Upper lobe of left lung (tissue), 6 donors: ENCODE measurements around the gene AK9. TPM values are rescaled to one million over a fixed set of nuclear protein-coding genes. Genes with fewer than 3 reads are reported as not detected.
"Not testable (repeated sequence)": the region's sequence is repeated elsewhere in the genome, so short reads cannot be mapped to it uniquely, and the experiment has no call there.

Source experiments
- ATAC-seq, 2 donors: fragments of 200-7000 bp; cut with Tn5 transposase; one replicate each; pipeline ENCODE4 v1.9.1; 2022; ENCODE audit warnings: mild to moderate bottlenecking in 2 of 2, moderate library complexity in 2 of 2; ENCODE audit not compliant: low FRiP score in 2 of 2
- DNase-seq, 2 donors: peaks; one replicate each; pipeline ENCODE4 v3.0.0-alpha.2; 2019 to 2020
- H3K27ac ChIP-seq, 4 donors: fragments of 200-600 bp; sonication (generic); one replicate each; pipeline ENCODE4 v1.5.1; 2016 to 2019
- H3K27me3 ChIP-seq, 4 donors: fragments of 200-600 bp; sonication (generic); one replicate each; pipeline ENCODE4 v1.5.1; 2017 to 2019
- H3K36me3 ChIP-seq, 4 donors: fragments of 200-600 bp; sonication (generic); one replicate each; pipeline ENCODE4 v1.5.1; 2016 to 2019
- H3K4me1 ChIP-seq, 4 donors: fragments of 200-600 bp; sonication (generic); one replicate each; pipeline ENCODE4 v1.5.1; 2018 to 2019
- H3K4me3 ChIP-seq, 4 donors: fragments of 200-600 bp; sonication (generic); one replicate each; pipeline ENCODE4 v1.5.1; 2017 to 2019; ENCODE audit warnings: mild to moderate bottlenecking in 2 of 4, moderate library complexity in 1 of 4
- H3K9me3 ChIP-seq, 4 donors: fragments of 200-600 bp; sonication (generic); one replicate each; pipeline ENCODE4 v1.5.1; 2018 to 2019
- CTCF ChIP-seq, 6 experiments: fragments of 450-650 bp in 4 of 6; fragments of 200-600 bp in 2 of 6; sonication (generic) in 2 of 6; IDR thresholded peaks; one replicate each; pipeline ENCODE4 v1.5.1; 2016 to 2019; ENCODE audit warnings: antibody characterized with exemption in 6 of 6
- EP300 ChIP-seq, 4 donors: sonication (generic); formaldehyde crosslinking; IDR thresholded peaks; one replicate each; pipeline ENCODE4 v1.5.1; 2017; ENCODE audit warnings: antibody characterized with exemption in 4 of 4, control low read depth in 2 of 4
- POLR2A ChIP-seq, 4 donors: fragments of 450-650 bp; IDR thresholded peaks; one replicate each; pipeline ENCODE4 v1.5.1; 2016 to 2017; ENCODE audit warnings: antibody characterized with exemption in 4 of 4, mild to moderate bottlenecking in 2 of 4
- POLR2AphosphoS5 ChIP-seq, 2 donors: sonication (generic); formaldehyde crosslinking; IDR thresholded peaks; one replicate each; pipeline ENCODE4 v1.5.1; 2017; ENCODE audit warnings: antibody characterized with exemption in 2 of 2
- WGBS, 2 donors: methylation state at CpG; one replicate each; pipeline ENCODE4 v1.1.5; 2017 to 2018; 5-methylcytosine and 5-hydroxymethylcytosine counted together
- total RNA-seq, 6 donors: library from RNA; depleted of rRNA in 4 of 6; stranded (reverse); fragments of >200 nt in 4 of 6; gene quantifications; one replicate each; pipeline versions ENCODE4 v1.1.0 to v1.2.1, GENCODE V29; 2016 to 2021
- donor health status: DM: no; HTN: no; CAD: no; lungs with moderate emphysema.
- donor health status: DM: no; HTN: yes; CAD: no; lungs with severe emphysema.

The AK9 gene
- total RNA-seq, 6 donors from 2014 or later, result 5.9 to 48.2 (median 13.0) TPM

- H3K4me3 ChIP-seq, result no peak overlapping the region
- DNase-seq (peak in 1 of 2 donors; percentile 44), ATAC-seq (peak in 1 of 2 donors; percentile 30)
- TF ChIP-seq EP300 (IDR thresholded peaks at IDR 0.05) (no peak), POLR2A (IDR thresholded peaks at IDR 0.05) (no peak), POLR2AphosphoS5 (IDR thresholded peaks at IDR 0.05) (no peak), CTCF (IDR thresholded peaks at IDR 0.05) (no peak)
- H3K9me3 ChIP-seq, result no peaks in the 10 kb centered on the region
- no peaks in the 10 kb centered on the region for H3K4me1 ChIP-seq
- 85 to 86% methylated on average over 6 to 8 of the region's 8 CpGs for WGBS, 2 donors
- H3K36me3 ChIP-seq, result peaks cover 0 to 9% (median 0%) of the 10 kb centered on the region in 4 donors
- H3K27me3 ChIP-seq, result no peaks in the 10 kb centered on the region
- no peak overlapping the region for H3K27ac ChIP-seq
Measured at GRCh38 chr6:109713097-109713496, 22.1 kb upstream of the AK9 start.

- not testable (repeated sequence) for H3K27ac ChIP-seq, H3K36me3 ChIP-seq, H3K27me3 ChIP-seq, H3K4me3 ChIP-seq, ATAC-seq, DNase-seq, H3K9me3 ChIP-seq
- 88 to 98% methylated on average over 2 of the region's 2 CpGs for WGBS, 2 donors
- H3K4me1 ChIP-seq, result peaks cover 0 to 16% (median 9%) of the 10 kb centered on the region in 4 donors
Measured at GRCh38 chr6:109708099-109708498, 17.1 kb upstream of the AK9 start.

- no peak overlapping the region for H3K4me3 ChIP-seq
- DNase-seq (no peak), ATAC-seq (no peak)
- no peaks in the 10 kb centered on the region for H3K9me3 ChIP-seq
- no peak for TF ChIP-seq POLR2A (IDR thresholded peaks at IDR 0.05)
- no peak for TF ChIP-seq POLR2AphosphoS5 (IDR thresholded peaks at IDR 0.05)
- TF ChIP-seq CTCF (IDR thresholded peaks at IDR 0.05), result no peak
- no peak for TF ChIP-seq EP300 (IDR thresholded peaks at IDR 0.05)
- H3K36me3 ChIP-seq, result no peaks in the 10 kb centered on the region
- 37 to 49% methylated on average over 5 to 6 of the region's 6 CpGs for WGBS, 2 donors
- H3K27ac ChIP-seq, result peak overlapping the region in 3 of 4 donors; percentile 8 to 56 (median 51)
- no peaks in the 10 kb centered on the region for H3K27me3 ChIP-seq
- H3K4me1 ChIP-seq, result peaks cover 9 to 16% (median 9%) of the 10 kb centered on the region in 4 donors
Measured at GRCh38 chr6:109706513-109706912, 15.5 kb upstream of the AK9 start.

- Histone ChIP-seq H3K4me3 (no peak overlapping the region), H3K9me3 (no peaks in the 10 kb centered on the region), H3K36me3 (no peaks in the 10 kb centered on the region), H3K27me3 (no peaks in the 10 kb centered on the region), H3K4me1 (peaks cover 9 to 16% (median 9%) of the 10 kb centered on the region in 4 donors), H3K27ac (no peak overlapping the region)
- DNase-seq (peak in 1 of 2 donors; percentile 86), ATAC-seq (peak; percentile 96 to 97)
- TF ChIP-seq POLR2A (IDR thresholded peaks at IDR 0.05), result no peak
- peak; percentile 85 to 97 (median 94) for TF ChIP-seq CTCF (IDR thresholded peaks at IDR 0.05)
- no peak for TF ChIP-seq EP300 (IDR thresholded peaks at IDR 0.05)
- no peak for TF ChIP-seq POLR2AphosphoS5 (IDR thresholded peaks at IDR 0.05)
- WGBS, 2 donors, result 14 to 15% methylated on average over 7 of the region's 7 CpGs
Measured at GRCh38 chr6:109705258-109705657, 14.3 kb upstream of the AK9 start.

- WGBS, 2 donors, result 50 to 51% methylated on average over 4 of the region's 4 CpGs
- H3K4me3 ChIP-seq, result no peak overlapping the region
- no peaks in the 10 kb centered on the region for H3K36me3 ChIP-seq
- no peaks in the 10 kb centered on the region for H3K9me3 ChIP-seq
- H3K27me3 ChIP-seq, result no peaks in the 10 kb centered on the region
- peaks cover 9 to 16% (median 9%) of the 10 kb centered on the region in 4 donors for H3K4me1 ChIP-seq
- peak overlapping the region in 1 of 4 donors; percentile 14 for H3K27ac ChIP-seq
- no peak for TF ChIP-seq POLR2A (IDR thresholded peaks at IDR 0.05)
- DNase-seq (no peak), ATAC-seq (peak in 1 of 2 donors; percentile 56)
Measured at GRCh38 chr6:109702791-109703190, 11.8 kb upstream of the AK9 start.

- Histone ChIP-seq H3K4me3 (no peak overlapping the region), H3K9me3 (no peaks in the 10 kb centered on the region), H3K4me1 (peaks cover 8 to 15% (median 9%) of the 10 kb centered on the region in 4 donors), H3K36me3 (no peaks in the 10 kb centered on the region), H3K27ac (no peak overlapping the region), H3K27me3 (no peaks in the 10 kb centered on the region)
- peak in 1 of 2 donors; percentile 60 for DNase-seq
- ATAC-seq, result peak in 1 of 2 donors; percentile 54
- WGBS, 2 donors, result 72 to 76% methylated on average over 2 of the region's 2 CpGs
- TF ChIP-seq POLR2A (IDR thresholded peaks at IDR 0.05), result no peak
- TF ChIP-seq POLR2AphosphoS5 (IDR thresholded peaks at IDR 0.05), result no peak
- no peak for TF ChIP-seq EP300 (IDR thresholded peaks at IDR 0.05)
- TF ChIP-seq CTCF (IDR thresholded peaks at IDR 0.05), result no peak
Measured at GRCh38 chr6:109701774-109702173, 10.8 kb upstream of the AK9 start.
